Gastrocnemius medialis (tissue), 4 donors: ENCODE results near the gene NR3C2. TPM values are rescaled to one million over a fixed set of nuclear protein-coding genes. Genes with fewer than 3 reads are reported as not detected.

Source experiments
- ATAC-seq, 2 donors: fragments of 150-250 bp; one replicate each; pipeline ENCODE4 v1.9.1; 2016
- DNase-seq, 2 donors: peaks; one replicate each; pipeline ENCODE4 v3.0.0-alpha.2; 2019
- H3K27ac ChIP-seq, 4 donors: fragments of 200-600 bp; sonication (generic); 1 replicate in 1 of 4; 2 replicates in 3 of 4; pipeline ENCODE4 v1.5.1; 2016 to 2018; ENCODE audit warnings: mild to moderate bottlenecking in 2 of 4, moderate library complexity in 1 of 4
- H3K27me3 ChIP-seq, 3 donors: fragments of 200-600 bp; sonication (generic) in 2 of 3; 1 replicate in 1 of 3; 2 replicates in 2 of 3; pipeline versions ENCODE4 v1.5.1 to v1.6.0; 2016 to 2019; ENCODE audit warnings: mild to moderate bottlenecking in 1 of 3, moderate library complexity in 1 of 3
- H3K36me3 ChIP-seq, 2 donors: fragments of 200-600 bp; sonication (generic) in 1 of 2; one replicate each; pipeline ENCODE4 v1.5.1; 2017 to 2018
- H3K4me1 ChIP-seq, 2 donors: fragments of 200-600 bp; sonication (generic) in 1 of 2; one replicate each; pipeline ENCODE4 v1.5.1; 2016 to 2017; ENCODE audit warnings: mild to moderate bottlenecking in 2 of 2
- H3K4me3 ChIP-seq, 4 donors: fragments of 200-600 bp; sonication (generic) in 3 of 4; 1 replicate in 1 of 4; 2 replicates in 3 of 4; pipeline ENCODE4 v1.5.1; 2016 to 2019; ENCODE audit warnings: mild to moderate bottlenecking in 2 of 4
- H3K9me3 ChIP-seq, 3 donors: fragments of 200-600 bp; sonication (generic) in 2 of 3; 1 replicate in 1 of 3; 2 replicates in 2 of 3; pipeline ENCODE4 v1.5.1; 2016 to 2019
- CTCF ChIP-seq, 5 experiments: fragments of 450-650 bp in 3 of 5; fragments of 200-600 bp in 2 of 5; sonication (generic) in 2 of 5; IDR thresholded peaks in 4 of 5; conservative IDR thresholded peaks in 1 of 5; 1 replicate in 4 of 5; 2 replicates in 1 of 5; pipeline ENCODE4 v1.5.1; 2016 to 2019; ENCODE audit warnings: antibody characterized with exemption in 5 of 5, mild to moderate bottlenecking in 3 of 5, moderate library complexity in 3 of 5
- POLR2A ChIP-seq, 2 donors: fragments of 450-650 bp; IDR thresholded peaks; one replicate each; pipeline ENCODE4 v1.6.1; 2017; ENCODE audit warnings: antibody characterized with exemption in 2 of 2, mild to moderate bottlenecking in 2 of 2, moderate library complexity in 2 of 2
- in situ Hi-C, 4 donors: fragments of 200-750 bp; cut with MboI; loops; one replicate each; pipeline versions ENCODE4 v1.15.0 to v1.8.0; 2017; ENCODE audit warnings: low sequenced_read_pairs in 4 of 4
- intact Hi-C: fragments of 100-400 bp; cut with DNase I; formaldehyde crosslinking; loops from one replicate; pipeline ENCODE4 v1.15.1; 2023; ENCODE audit warnings: low total_unique reads
- total RNA-seq, 4 donors: library from RNA; depleted of rRNA; stranded (reverse); fragments of >200 nt; gene quantifications; one replicate each; pipeline versions ENCODE4 v1.1.0 to v1.2.3, GENCODE V29; 2016

NR3C2 gene
- total RNA-seq, 4 donors from 2014 or later: 5.6 to 10.4 (median 8.1) TPM

GRCh38 chr4:148116264-148116663 is 325.9 kb downstream of the NR3C2 start:
- no peak for ATAC-seq

GRCh38 chr4:148114436-148114835 is 327.8 kb downstream of the NR3C2 start:
- Histone ChIP-seq H3K4me3 (no peak overlapping the region), H3K4me1 (peaks cover 0 to 3% of the 10 kb centered on the region in 2 donors), H3K36me3 (peaks cover 0 to 15% of the 10 kb centered on the region in 2 donors), H3K27ac (no peak overlapping the region), H3K27me3 (no peaks in the 10 kb centered on the region), H3K9me3 (no peaks in the 10 kb centered on the region)
- no peak for ATAC-seq
- in situ Hi-C loops: no loop called here
- intact Hi-C loops: no loop called here
- no peak for DNase-seq
- TF ChIP-seq POLR2A (IDR thresholded peaks at IDR 0.05) (no peak), CTCF (IDR thresholded peaks at IDR 0.05 in 4 of 5, conservative IDR thresholded peaks at IDR 0.05 in 1 of 5) (no peak)

More at GRCh38 chr4:148116264-148116663, 325.9 kb downstream of the NR3C2 start:
- Histone ChIP-seq H3K27me3 (no peaks in the 10 kb centered on the region), H3K4me3 (no peak overlapping the region), H3K36me3 (peaks cover 0 to 15% of the 10 kb centered on the region in 2 donors), H3K9me3 (no peaks in the 10 kb centered on the region), H3K4me1 (peaks cover 0 to 3% of the 10 kb centered on the region in 2 donors), H3K27ac (no peak overlapping the region)
- no peak for DNase-seq
- in situ Hi-C loops: no loop called here
- TF ChIP-seq POLR2A (IDR thresholded peaks at IDR 0.05): no peak
- TF ChIP-seq CTCF (IDR thresholded peaks at IDR 0.05 in 4 of 5, conservative IDR thresholded peaks at IDR 0.05 in 1 of 5): no peak
- intact Hi-C loops: no loop called here

GRCh38 chr4:148112231-148112982 is 329.8 kb downstream of the NR3C2 start:
- no peak for TF ChIP-seq POLR2A (IDR thresholded peaks at IDR 0.05)
- no peak for TF ChIP-seq CTCF (IDR thresholded peaks at IDR 0.05 in 4 of 5, conservative IDR thresholded peaks at IDR 0.05 in 1 of 5)
- Histone ChIP-seq H3K9me3 (no peaks in the 10 kb centered on the region), H3K27me3 (no peaks in the 10 kb centered on the region), H3K36me3 (peaks cover 0 to 26% of the 10 kb centered on the region in 2 donors), H3K27ac (no peak overlapping the region), H3K4me1 (peaks cover 0 to 3% of the 10 kb centered on the region in 2 donors), H3K4me3 (no peak overlapping the region)
- intact Hi-C loops: no loop called here
- no peak for DNase-seq
- ATAC-seq: no peak
- in situ Hi-C loops: no loop called here

- peaks cover 0 to 30% of the 10 kb centered on the region in 2 donors for H3K36me3 ChIP-seq
- no peak overlapping the region for H3K27ac ChIP-seq
- TF ChIP-seq POLR2A (IDR thresholded peaks at IDR 0.05) (no peak), CTCF (IDR thresholded peaks at IDR 0.05 in 4 of 5, conservative IDR thresholded peaks at IDR 0.05 in 1 of 5) (no peak)
- intact Hi-C loops: no loop called here
- DNase-seq: no peak
- ATAC-seq: no peak
- H3K9me3 ChIP-seq: peaks cover 0 to 4% (median 0%) of the 10 kb centered on the region in 3 donors
- H3K4me3 ChIP-seq: no peak overlapping the region
- no peaks in the 10 kb centered on the region for H3K27me3 ChIP-seq
- no peaks in the 10 kb centered on the region for H3K4me1 ChIP-seq
- in situ Hi-C loops: no loop called here
Observed at GRCh38 chr4:148110169-148110568, 332.0 kb downstream of the NR3C2 start.
